ENCODE results near the gene RGL4. TPM values are rescaled to one million over a fixed set of nuclear protein-coding genes. Genes with fewer than 3 reads are reported as not detected.

Gene RGL4
- polyA plus RNA-seq, 10 donors = 0.36 to 2.4 (median 1.6) TPM

DNA sequence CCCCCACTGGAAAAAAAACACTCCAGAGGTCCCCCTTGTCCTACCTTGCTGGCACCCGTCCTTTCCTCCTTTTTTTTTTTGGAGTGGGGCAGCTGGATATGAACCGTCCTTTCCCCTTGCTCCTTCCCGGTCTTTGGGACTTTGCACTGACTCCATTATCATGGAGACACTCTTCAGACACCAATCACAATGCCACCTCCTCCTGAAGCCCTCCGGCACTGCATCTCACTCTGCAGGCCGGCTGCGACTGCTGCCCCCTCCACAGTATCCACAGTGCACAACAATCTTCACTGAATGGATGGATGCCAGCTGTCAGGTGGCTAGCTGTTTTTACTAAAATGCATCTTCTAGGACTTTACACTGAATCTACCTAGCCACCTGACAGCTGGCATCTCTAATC, 12.7 kb upstream of the RGL4 start:
- no peak for DNase-seq

- no peak for DNase-seq
Measured at GRCh38 chr22:23681026-23681809, 9.6 kb upstream of the RGL4 start.

GRCh38 chr22:23682077-23682476, 8.7 kb upstream of the RGL4 start:
- DNase-seq = no peak

DNA sequence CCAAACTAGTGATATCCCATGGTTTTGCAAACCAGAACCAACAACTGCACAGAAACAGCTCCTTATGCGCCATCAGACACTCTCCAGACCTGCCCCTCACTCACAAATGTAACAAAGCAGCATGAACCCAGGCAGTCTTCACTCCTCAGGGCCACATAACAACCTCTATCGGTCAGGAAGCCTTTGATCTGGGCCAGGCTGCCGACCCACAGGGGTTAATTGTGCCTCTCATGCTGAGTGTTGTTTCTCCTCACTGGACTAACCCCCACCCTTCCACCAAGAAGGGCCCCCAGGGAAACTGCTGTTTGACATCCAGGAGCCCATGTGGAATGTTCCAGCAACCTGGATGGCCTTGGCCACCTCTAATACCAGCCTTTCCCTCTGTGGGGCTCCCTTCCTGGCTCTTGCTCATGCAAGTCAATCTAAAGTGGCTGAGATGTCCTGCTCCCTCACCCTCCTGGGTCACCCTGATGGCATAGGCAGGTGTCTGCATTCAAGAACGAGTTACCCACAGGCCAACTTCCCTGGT, 7.9 kb upstream of the RGL4 start:
- no peak for DNase-seq

- no peak for DNase-seq
Measured at GRCh38 chr22:23683545-23683944, 7.3 kb upstream of the RGL4 start.

DNA sequence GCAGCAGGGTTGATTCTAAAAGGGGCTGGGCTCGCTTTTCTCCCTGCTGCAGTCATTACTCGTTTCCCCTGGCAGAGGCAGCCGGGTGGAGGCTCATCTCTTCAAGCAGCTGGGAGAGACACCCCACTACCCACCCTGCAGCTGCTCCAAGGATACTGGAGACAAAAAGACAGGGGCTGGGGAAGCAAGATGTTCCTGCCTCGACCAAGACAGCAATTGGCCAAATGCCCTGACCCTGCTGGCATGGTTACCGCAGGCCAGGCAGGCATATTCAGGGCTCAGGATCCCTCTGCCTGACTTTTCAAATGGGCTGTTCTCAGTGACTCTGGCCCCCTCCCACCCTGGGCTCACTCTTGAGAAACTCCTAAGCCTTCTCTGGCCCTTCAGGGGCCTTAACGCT, 6.8 kb upstream of the RGL4 start:
- DNase-seq = peak in 2 of 3 donors; percentile 30 to 56

GRCh38 chr22:23684561-23685031, 6.2 kb upstream of the RGL4 start:
- DNase-seq = peak in 1 of 3 donors; percentile 54

- DNase-seq = no peak
Measured at GRCh38 chr22:23685205-23685784, 5.5 kb upstream of the RGL4 start.

- DNase-seq = no peak
Measured at GRCh38 chr22:23686416-23687024, 4.3 kb upstream of the RGL4 start.

GRCh38 chr22:23688121-23688520, 2.7 kb upstream of the RGL4 start:
- no peak for DNase-seq

- DNase-seq = no peak
Measured at GRCh38 chr22:23688571-23688970, 2.2 kb upstream of the RGL4 start.

- no peak for DNase-seq
Measured at GRCh38 chr22:23689414-23689813, 1.4 kb upstream of the RGL4 start.

GRCh38 chr22:23691748-23692423, 1.1 kb downstream of the RGL4 start:
- no peak for DNase-seq

GRCh38 chr22:23692598-23693291, 1.9 kb downstream of the RGL4 start:
- no peak for DNase-seq

DNA sequence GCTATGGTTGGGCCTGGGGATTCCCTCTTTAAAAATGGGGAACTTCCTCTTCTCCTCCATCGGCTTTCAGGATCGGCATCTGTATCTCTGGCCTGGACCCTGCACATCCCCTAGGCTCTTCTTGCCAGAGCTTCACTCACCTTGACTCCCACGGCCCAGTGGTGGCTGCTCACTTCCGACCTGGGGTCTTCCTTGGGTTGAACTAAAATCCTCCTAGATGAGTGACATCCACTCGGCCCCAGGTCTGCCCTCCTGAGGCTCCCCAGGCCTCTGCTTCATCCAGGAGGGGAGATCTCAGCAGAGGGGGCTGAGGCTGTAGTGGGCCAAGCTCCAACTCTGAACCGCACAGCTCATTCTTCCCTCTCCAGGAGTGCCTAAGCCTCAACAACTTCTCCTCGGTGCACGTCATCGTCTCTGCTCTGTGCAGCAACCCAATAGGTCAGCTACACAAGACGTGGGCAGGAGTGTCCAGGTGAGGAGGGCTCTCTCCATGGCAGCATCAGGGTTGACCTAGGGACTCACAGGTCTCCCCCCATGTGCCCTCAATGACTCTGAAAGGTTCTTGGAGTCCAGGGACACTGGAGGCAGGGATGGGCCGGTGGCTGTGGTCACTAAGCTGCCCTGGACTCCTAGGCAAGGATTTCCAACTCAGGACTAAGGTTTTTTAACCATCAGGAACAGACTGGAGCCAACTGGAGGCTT, 3.3 kb downstream of the RGL4 start:
- DNase-seq = no peak

DNA sequence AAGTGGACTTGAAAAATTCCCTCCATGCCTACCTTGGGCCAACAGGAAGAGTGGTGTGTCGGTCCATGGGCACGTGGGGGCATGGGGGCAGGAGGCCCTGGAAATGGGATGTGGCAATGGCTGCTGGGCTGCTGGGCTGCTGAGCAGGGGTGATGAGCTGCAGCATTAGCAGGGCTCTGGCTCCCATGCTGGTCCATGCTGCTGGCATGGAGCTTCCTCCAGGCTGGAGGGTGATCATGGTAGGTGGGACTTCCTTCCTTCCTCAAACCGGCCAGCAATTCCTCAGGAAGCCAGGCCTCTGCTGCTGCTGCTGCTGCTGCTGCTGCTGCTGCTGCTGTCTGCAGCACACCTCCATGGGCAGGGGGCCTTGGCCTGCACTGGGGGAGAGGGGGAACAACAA, 4.3 kb downstream of the RGL4 start:
- no peak for DNase-seq

DNA sequence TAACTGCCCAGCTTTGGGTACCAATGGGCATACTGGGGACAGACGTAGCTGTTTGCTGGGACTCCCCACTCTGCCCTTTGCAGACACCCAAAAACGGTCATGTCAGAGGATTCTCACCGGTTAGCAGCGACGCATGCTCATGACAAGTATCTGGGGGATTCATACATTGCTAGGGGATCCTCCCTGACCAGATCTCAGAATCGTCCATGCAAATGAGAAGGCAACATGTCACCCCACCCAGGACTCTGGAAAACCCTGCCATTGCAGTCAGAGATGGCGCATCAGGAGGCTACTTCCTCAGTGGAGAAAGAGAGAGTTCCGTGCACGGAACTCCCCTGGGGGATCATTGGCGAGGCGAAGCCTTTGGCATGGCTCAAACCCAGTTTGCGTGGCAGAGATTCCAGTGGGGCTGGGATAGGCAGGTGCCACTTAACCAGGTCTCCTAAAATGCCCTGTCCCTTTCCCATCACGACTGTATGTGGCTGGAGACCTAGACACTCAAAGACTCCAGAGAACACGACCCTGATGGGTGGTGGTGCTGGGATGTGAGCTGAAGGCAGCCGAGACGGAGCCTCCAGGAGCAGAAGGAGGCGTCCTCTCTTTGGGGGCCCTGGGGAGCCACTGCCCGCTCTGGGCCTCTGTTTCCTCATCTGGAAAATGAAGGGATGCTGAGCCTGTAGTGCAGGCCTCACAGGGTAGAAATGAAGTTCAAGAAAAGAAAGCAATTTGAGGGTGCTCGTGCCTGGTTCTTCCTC, 4.9 kb downstream of the RGL4 start:
- DNase-seq = no peak

- no peak for DNase-seq
Measured at GRCh38 chr22:23696326-23696851, 5.6 kb downstream of the RGL4 start.

GRCh38 chr22:23697031-23697970, 6.5 kb downstream of the RGL4 start:
- no peak for DNase-seq
